CD4-positive, alpha-beta T cell (primary cell): ENCODE data around the gene UBA1. TPM values are rescaled to one million over a fixed set of nuclear protein-coding genes. Genes with fewer than 3 reads are reported as not detected.

ENCODE experiments used
- ATAC-seq: fragments of 200-7000 bp; cut with Tn5 transposase; one replicate; pipeline ENCODE4 v1.10.0; 2022; ENCODE audit warnings: mild to moderate bottlenecking; ENCODE audit not compliant: poor library complexity
- CTCF ChIA-PET: fragments of 350-600 bp; sonication (Branson Sonifier 250); formaldehyde crosslinking; loops from one replicate; lab custom pipeline; 2021; ENCODE audit warnings: antibody characterized with exemption, inconsistent platforms; lab: Charles Lee
- POLR2A ChIA-PET: fragments of 350-600 bp; sonication (Branson Sonifier 250); formaldehyde crosslinking; loops from one replicate; lab custom pipeline; 2021; ENCODE audit warnings: antibody characterized with exemption, inconsistent platforms; lab: Charles Lee
- DNase-seq, 14 experiments: peaks; one replicate each; pipeline ENCODE4 v3.0.0-alpha.2; 2013 to 2020; ENCODE audit warnings: mixed read lengths in 2 of 14
- H3K27ac ChIP-seq, 2 donors: one replicate each; pipeline versions ENCODE4 v1.5.1 to v1.7.0; 2013; ENCODE audit warnings: low read length in 2 of 2, low read depth in 1 of 2, mild to moderate bottlenecking in 1 of 2
- H3K27me3 ChIP-seq, 2 experiments: 1 replicate in 1 of 2; 2 replicates in 1 of 2; pipeline versions ENCODE4 v1.6.1 to v1.7.0; 2013; ENCODE audit warnings: low read length in 2 of 2, control low read depth in 1 of 2, mild to moderate bottlenecking in 1 of 2, moderate library complexity in 1 of 2; ENCODE audit not compliant: insufficient read depth in 2 of 2, control insufficient read depth in 1 of 2
- H3K36me3 ChIP-seq: one replicate; pipeline ENCODE4 v1.6.1; 2013; ENCODE audit warnings: low read length, control low read depth; ENCODE audit not compliant: insufficient read depth
- H3K4me1 ChIP-seq: one replicate; pipeline ENCODE4 v1.6.1; 2013; ENCODE audit warnings: low read length, control low read depth; ENCODE audit not compliant: insufficient read depth
- H3K4me3 ChIP-seq: one replicate; pipeline ENCODE4 v1.5.1; 2013; ENCODE audit warnings: mild to moderate bottlenecking, low read length, moderate library complexity
- H3K9me3 ChIP-seq, 2 experiments: 1 replicate in 1 of 2; 2 replicates in 1 of 2; pipeline versions ENCODE4 v1.6.1 to v1.7.0; 2013; ENCODE audit warnings: low read length in 2 of 2, mild to moderate bottlenecking in 2 of 2, control low read depth in 1 of 2, moderate library complexity in 1 of 2; ENCODE audit not compliant: control insufficient read depth in 1 of 2, insufficient read depth in 1 of 2
- H3K27ac Mint-ChIP-seq: one replicate; pipeline ENCODE4 v1.8.0; 2020; ENCODE audit warnings: mixed read lengths
- H3K27me3 Mint-ChIP-seq: one replicate; pipeline ENCODE4 v1.8.0; 2021; ENCODE audit warnings: mixed read lengths
- H3K36me3 Mint-ChIP-seq: one replicate; pipeline ENCODE4 v1.8.0; 2021; ENCODE audit warnings: low read depth, mixed read lengths
- H3K4me1 Mint-ChIP-seq: one replicate; pipeline ENCODE4 v1.8.0; 2021; ENCODE audit warnings: low read depth, mixed read lengths
- H3K4me3 Mint-ChIP-seq: one replicate; pipeline ENCODE4 v1.8.0; 2020; ENCODE audit warnings: mild to moderate bottlenecking, mixed read lengths
- H3K9me3 Mint-ChIP-seq: one replicate; pipeline ENCODE4 v1.8.0; 2020; ENCODE audit warnings: mixed read lengths
- intact Hi-C, 2 experiments: fragments of 100-400 bp; cut with DNase I in 1 of 2; cut with micrococcal nuclease in 1 of 2; formaldehyde crosslinking; loops; one replicate each; pipeline versions ENCODE4 v1.15.1 to v1.9.0; 2023 to 2025; cut with DNase I, micrococcal nuclease
- total RNA-seq, 174 experiments: library from RNA in 2 of 174; stranded (reverse) in 2 of 174; gene quantifications; one replicate each; pipeline ENCODE4 v1.2.3 and lab custom pipeline; 2021 to 2026
- TF ChIP-seq, protein P1 (sequence below): fragments of 200-600 bp; IDR thresholded peaks from one replicate; pipeline ENCODE4 v1.8.0; 2022; ENCODE audit warnings: antibody characterized with exemption, mild to moderate bottlenecking

Gene UBA1
- total RNA-seq, 2 experiments from 2014 or later: 70.0 to 72.1 TPM

DNA sequence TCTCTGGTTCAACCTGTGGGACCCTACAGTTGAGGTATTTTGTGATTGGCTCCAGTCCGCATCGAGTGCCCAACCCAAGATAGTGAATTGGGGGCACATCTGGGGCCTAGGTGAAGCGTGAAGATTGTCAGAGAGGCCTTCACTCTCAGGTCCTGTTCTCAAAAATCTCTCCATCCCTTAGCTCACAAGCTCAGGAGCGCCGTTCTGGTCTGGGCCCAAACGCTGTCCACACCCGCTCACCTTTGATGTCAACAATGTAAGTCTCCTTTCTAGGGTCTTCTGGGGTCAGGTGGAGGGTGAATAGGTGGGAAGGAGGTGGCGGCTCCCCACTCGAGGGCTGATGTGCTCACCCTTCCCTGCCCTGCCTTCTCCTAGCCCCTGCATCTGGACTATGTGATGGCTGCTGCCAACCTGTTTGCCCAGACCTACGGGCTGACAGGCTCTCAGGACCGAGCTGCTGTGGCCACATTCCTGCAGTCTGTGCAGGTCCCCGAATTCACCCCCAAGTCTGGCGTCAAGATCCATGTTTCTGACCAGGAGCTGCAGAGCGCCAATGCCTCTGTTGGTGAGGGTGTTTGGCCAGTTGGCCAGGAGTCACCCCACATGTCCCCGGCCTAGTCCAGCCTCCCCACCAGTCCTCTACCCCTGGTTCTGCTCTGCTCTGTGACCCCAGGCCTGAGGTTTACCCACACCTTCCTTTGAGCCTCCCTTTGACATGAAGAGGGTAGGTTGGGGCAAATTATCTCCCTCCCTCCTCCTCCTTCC, 17.2 kb downstream of the UBA1 start:
- TF ChIP-seq, protein P1, sequence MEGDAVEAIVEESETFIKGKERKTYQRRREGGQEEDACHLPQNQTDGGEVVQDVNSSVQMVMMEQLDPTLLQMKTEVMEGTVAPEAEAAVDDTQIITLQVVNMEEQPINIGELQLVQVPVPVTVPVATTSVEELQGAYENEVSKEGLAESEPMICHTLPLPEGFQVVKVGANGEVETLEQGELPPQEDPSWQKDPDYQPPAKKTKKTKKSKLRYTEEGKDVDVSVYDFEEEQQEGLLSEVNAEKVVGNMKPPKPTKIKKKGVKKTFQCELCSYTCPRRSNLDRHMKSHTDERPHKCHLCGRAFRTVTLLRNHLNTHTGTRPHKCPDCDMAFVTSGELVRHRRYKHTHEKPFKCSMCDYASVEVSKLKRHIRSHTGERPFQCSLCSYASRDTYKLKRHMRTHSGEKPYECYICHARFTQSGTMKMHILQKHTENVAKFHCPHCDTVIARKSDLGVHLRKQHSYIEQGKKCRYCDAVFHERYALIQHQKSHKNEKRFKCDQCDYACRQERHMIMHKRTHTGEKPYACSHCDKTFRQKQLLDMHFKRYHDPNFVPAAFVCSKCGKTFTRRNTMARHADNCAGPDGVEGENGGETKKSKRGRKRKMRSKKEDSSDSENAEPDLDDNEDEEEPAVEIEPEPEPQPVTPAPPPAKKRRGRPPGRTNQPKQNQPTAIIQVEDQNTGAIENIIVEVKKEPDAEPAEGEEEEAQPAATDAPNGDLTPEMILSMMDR: no peak
- intact Hi-C loops: no loop called here
- no peaks in the 10 kb centered on the region for H3K9me3 Mint-ChIP-seq
- Histone ChIP-seq H3K27ac (no peak overlapping the region), H3K4me3 (no peak overlapping the region), H3K9me3 (no peaks in the 10 kb centered on the region), H3K4me1 (no peaks in the 10 kb centered on the region), H3K27me3 (no peaks in the 10 kb centered on the region), H3K36me3 (peaks cover 87% of the 10 kb centered on the region)
- H3K27me3 Mint-ChIP-seq: no peaks in the 10 kb centered on the region
- DNase-seq (no peak), ATAC-seq (no peak)
- ChIA-PET CTCF (no interaction called here), POLR2A (no interaction called here)
- H3K4me3 Mint-ChIP-seq: no peak overlapping the region
- no peak overlapping the region for H3K27ac Mint-ChIP-seq
- H3K36me3 Mint-ChIP-seq: peaks cover 83% of the 10 kb centered on the region
- peaks cover 4% of the 10 kb centered on the region for H3K4me1 Mint-ChIP-seq

DNA sequence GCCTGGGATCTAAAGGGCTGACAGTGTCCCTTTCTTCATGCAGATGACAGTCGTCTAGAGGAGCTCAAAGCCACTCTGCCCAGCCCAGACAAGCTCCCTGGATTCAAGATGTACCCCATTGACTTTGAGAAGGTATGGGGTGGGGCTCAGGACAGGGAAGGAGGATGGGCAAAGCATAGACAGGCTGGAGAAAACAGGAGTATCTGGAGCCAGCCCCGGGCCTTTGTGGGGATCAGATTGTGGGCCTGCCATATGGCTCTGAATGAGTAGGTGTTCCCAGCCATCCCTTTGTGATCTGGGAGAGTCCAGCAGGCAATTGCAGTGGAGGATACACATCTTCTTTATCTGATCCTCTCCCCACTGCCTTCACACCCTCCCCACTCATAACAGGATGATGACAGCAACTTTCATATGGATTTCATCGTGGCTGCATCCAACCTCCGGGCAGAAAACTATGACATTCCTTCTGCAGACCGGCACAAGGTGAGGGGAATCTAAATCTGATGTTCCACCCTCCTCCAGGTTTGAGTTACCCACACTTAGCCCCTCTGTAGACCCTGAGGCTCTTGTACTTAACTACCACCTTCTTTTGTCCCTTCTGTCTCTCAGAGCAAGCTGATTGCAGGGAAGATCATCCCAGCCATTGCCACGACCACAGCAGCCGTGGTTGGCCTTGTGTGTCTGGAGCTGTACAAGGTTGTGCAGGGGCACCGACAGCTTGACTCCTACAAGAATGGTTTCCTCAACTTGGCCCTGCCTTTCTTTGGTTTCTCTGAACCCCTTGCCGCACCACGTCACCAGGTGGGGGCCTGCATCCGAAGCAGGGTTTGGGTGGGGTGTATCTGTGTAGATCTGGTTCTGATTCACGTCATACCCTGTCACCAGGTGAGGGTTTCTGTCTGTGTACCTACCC, 19.0 kb downstream of the UBA1 start:
- H3K27me3 ChIP-seq: no peaks in the 10 kb centered on the region
- H3K27me3 Mint-ChIP-seq: no peaks in the 10 kb centered on the region
- H3K4me3 Mint-ChIP-seq: no peak overlapping the region
- ATAC-seq: no peak
- H3K4me1 ChIP-seq: peaks cover 9% of the 10 kb centered on the region
- no peak overlapping the region for H3K27ac Mint-ChIP-seq
- no peak overlapping the region for H3K4me3 ChIP-seq
- POLR2A ChIA-PET: no interaction called here
- intact Hi-C loops: no loop called here
- peaks cover 21% of the 10 kb centered on the region for H3K4me1 Mint-ChIP-seq
- no peak overlapping the region for H3K27ac ChIP-seq
- H3K36me3 Mint-ChIP-seq: peaks cover 76% of the 10 kb centered on the region
- CTCF ChIA-PET: no interaction called here
- no peak for DNase-seq
- H3K9me3 Mint-ChIP-seq: no peaks in the 10 kb centered on the region
- H3K36me3 ChIP-seq: peaks cover 73% of the 10 kb centered on the region
- H3K9me3 ChIP-seq: no peaks in the 10 kb centered on the region
- TF ChIP-seq, protein P1: no peak

DNA sequence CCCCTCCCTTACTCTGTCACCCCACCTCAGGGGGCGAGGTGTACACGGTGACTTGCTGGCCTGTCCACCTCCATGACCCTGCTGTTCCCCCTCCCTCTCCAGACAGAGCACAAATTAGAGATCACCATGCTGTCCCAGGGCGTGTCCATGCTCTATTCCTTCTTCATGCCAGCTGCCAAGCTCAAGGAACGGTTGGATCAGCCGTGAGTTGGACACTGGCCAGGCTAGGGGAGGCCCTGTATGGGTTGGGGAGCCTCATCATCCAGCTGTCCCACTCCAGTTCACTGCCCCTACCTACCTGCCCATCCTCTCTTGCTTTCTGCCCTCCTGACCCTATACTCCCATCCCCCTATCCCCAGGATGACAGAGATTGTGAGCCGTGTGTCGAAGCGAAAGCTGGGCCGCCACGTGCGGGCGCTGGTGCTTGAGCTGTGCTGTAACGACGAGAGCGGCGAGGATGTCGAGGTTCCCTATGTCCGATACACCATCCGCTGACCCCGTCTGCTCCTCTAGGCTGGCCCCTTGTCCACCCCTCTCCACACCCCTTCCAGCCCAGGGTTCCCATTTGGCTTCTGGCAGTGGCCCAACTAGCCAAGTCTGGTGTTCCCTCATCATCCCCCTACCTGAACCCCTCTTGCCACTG, 20.9 kb downstream of the UBA1 start:
- Histone ChIP-seq H3K27ac (no peak overlapping the region), H3K4me3 (no peak overlapping the region), H3K36me3 (peaks cover 58% of the 10 kb centered on the region), H3K4me1 (peaks cover 15% of the 10 kb centered on the region), H3K9me3 (no peaks in the 10 kb centered on the region), H3K27me3 (no peaks in the 10 kb centered on the region)
- H3K4me1 Mint-ChIP-seq: peaks cover 25% of the 10 kb centered on the region
- TF ChIP-seq, protein P1: no peak
- H3K36me3 Mint-ChIP-seq: peaks cover 77% of the 10 kb centered on the region
- no peak overlapping the region for H3K27ac Mint-ChIP-seq
- no peak for ATAC-seq
- ChIA-PET CTCF (interaction anchor here (1.0 kb wide), 1 partner anchor 12 kb away, joined by 3 read pairs; no protein-coding TSS in a partner anchor), POLR2A (no interaction called here)
- no peak for DNase-seq
- intact Hi-C loops: loop anchor here in 1 of 2 experiments (5.0 kb wide), 1 partner anchor 143 kb away; no protein-coding TSS in a partner anchor
- H3K4me3 Mint-ChIP-seq: no peak overlapping the region
- no peaks in the 10 kb centered on the region for H3K27me3 Mint-ChIP-seq
- no peaks in the 10 kb centered on the region for H3K9me3 Mint-ChIP-seq
